Measurements from ENCODE around the gene PTPRD.

Gene PTPRD

GRCh38 chr9:9719373-9720112 is 893.3 kb downstream of the PTPRD start:
- DNase-seq (ENCODE audit: low spot score): no peak
- in situ Hi-C loops (cut with MboI; ENCODE audit: low pct_unique_long_range_greater_than_20kb, low sequenced_read_pairs, unreplicated experiment): no loop called here
- TF ChIP-seq CTCF (IDR thresholded peaks at IDR 0.05; ENCODE audit: extremely low read depth, insufficient read depth, missing control alignments): no peak

GRCh38 chr9:9718691-9719090 is 894.1 kb downstream of the PTPRD start:
- no peak for TF ChIP-seq CTCF (IDR thresholded peaks at IDR 0.05; ENCODE audit: extremely low read depth, insufficient read depth, missing control alignments)
- no peak for DNase-seq (ENCODE audit: low spot score)
- in situ Hi-C loops (cut with MboI; ENCODE audit: low pct_unique_long_range_greater_than_20kb, low sequenced_read_pairs, unreplicated experiment): no loop called here

GRCh38 chr9:9679433-9679832 is 933.4 kb downstream of the PTPRD start:
- DNase-seq (ENCODE audit: low spot score): no peak
- in situ Hi-C loops (cut with MboI; ENCODE audit: low pct_unique_long_range_greater_than_20kb, low sequenced_read_pairs, unreplicated experiment): no loop called here
- no peak for TF ChIP-seq CTCF (IDR thresholded peaks at IDR 0.05; ENCODE audit: extremely low read depth, insufficient read depth, missing control alignments)

- TF ChIP-seq CTCF (IDR thresholded peaks at IDR 0.05; ENCODE audit: extremely low read depth, insufficient read depth, missing control alignments): no peak
- DNase-seq (ENCODE audit: low spot score): no peak
- in situ Hi-C loops (cut with MboI; ENCODE audit: low pct_unique_long_range_greater_than_20kb, low sequenced_read_pairs, unreplicated experiment): no loop called here
Measured at GRCh38 chr9:9674461-9674860, 938.3 kb downstream of the PTPRD start.

GRCh38 chr9:9670454-9670853 is 942.3 kb downstream of the PTPRD start:
- no peak for DNase-seq (ENCODE audit: low spot score)
- in situ Hi-C loops (cut with MboI; ENCODE audit: low pct_unique_long_range_greater_than_20kb, low sequenced_read_pairs, unreplicated experiment): no loop called here
- TF ChIP-seq CTCF (IDR thresholded peaks at IDR 0.05; ENCODE audit: extremely low read depth, insufficient read depth, missing control alignments): no peak

- in situ Hi-C loops (cut with MboI; ENCODE audit: low pct_unique_long_range_greater_than_20kb, low sequenced_read_pairs, unreplicated experiment): no loop called here
- no peak for DNase-seq (ENCODE audit: low spot score)
- no peak for TF ChIP-seq CTCF (IDR thresholded peaks at IDR 0.05; ENCODE audit: extremely low read depth, insufficient read depth, missing control alignments)
Measured at GRCh38 chr9:9645006-9645405, 967.8 kb downstream of the PTPRD start.

Data from GM13977 (cell line).